C4-2B (cell line): Measurements from ENCODE around the gene ARMC9.

Experiments
- H3K27ac ChIP-seq: fragments of 450-650 bp; 2 replicates; pipeline ENCODE4 v1.5.1; 2017
- ZFX ChIP-seq: fragments of 450-650 bp; IDR thresholded peaks from 2 replicates; pipeline ENCODE4 v1.6.1; 2017
- TF ChIP-seq, protein P1 (sequence below): fragments of 450-650 bp; conservative IDR thresholded peaks from 2 replicates; pipeline ENCODE4 v1.5.1; 2017; ENCODE audit warnings: mild to moderate bottlenecking

The ARMC9 gene

DNA sequence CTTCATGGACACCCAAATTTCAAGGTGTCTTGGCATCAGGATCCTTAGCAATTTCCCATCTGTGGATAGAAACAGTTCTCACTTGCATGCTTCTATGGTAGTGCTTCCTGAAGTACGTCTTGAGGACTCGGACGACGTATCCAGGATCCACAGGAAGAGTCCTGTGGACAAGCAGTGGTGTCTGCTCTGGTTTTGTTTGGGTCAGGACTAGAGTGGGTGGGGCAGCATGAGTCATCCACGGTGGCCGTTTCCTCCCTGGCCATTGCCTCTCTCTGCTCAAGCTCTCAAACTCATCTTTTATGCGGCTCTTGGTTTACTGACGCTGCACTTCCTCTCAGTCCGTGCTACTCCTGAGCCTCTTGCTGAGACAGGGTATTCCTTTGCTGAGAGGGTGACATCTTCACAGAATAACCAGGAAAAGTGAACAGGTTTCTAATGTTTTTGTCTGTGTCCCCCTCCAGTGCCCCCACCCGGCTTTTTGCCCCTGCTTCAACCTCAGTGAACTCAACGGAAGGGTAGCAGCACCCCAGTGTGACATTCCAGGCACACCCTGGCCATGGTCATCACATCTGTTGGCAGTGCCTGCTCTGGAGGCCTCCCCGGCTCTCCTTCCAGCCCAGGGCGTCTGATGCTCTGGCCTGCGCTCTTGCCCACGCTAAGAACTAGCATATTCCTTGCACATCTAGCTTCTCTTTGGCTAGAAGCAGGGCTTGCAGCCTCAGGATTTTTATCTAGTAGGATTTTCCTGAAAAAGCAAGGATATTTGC is 62.2 kb downstream of the ARMC9 start:
- no peak for TF ChIP-seq ZFX
- TF ChIP-seq, protein P1, sequence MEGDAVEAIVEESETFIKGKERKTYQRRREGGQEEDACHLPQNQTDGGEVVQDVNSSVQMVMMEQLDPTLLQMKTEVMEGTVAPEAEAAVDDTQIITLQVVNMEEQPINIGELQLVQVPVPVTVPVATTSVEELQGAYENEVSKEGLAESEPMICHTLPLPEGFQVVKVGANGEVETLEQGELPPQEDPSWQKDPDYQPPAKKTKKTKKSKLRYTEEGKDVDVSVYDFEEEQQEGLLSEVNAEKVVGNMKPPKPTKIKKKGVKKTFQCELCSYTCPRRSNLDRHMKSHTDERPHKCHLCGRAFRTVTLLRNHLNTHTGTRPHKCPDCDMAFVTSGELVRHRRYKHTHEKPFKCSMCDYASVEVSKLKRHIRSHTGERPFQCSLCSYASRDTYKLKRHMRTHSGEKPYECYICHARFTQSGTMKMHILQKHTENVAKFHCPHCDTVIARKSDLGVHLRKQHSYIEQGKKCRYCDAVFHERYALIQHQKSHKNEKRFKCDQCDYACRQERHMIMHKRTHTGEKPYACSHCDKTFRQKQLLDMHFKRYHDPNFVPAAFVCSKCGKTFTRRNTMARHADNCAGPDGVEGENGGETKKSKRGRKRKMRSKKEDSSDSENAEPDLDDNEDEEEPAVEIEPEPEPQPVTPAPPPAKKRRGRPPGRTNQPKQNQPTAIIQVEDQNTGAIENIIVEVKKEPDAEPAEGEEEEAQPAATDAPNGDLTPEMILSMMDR, result no peak
- no peak overlapping the region for H3K27ac ChIP-seq

DNA sequence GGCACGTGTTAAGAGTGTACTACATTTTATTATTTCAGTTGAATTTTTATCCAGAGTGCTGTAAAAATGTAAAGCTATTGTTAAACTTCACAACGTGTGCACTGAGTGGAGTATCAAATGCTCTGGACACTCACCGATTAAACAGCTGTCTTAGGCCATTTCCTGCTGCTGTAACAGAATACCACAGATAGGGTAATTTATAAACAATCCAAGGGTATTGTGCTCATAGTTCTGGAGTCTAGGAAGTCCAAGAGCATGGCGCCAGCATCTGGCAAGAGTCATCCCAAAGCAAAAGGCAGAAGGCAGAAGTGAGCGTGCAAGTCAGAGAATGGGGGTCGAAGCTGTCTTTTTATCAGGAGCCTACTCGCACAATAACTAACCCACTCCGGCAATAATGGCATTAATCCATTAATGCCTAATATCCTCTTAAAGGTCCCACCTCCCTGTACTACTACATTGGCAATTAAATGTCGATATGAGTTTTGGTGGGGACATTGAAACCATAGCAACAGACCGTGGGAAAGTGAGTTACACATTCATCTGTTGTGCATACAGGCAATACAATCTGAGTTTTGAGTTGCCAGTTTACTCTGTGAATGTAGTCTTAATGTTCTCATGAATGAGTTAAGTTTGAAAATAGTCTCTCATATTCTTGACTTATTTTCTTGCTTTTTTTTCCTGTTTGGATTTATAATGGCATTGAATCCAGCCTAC is 64.8 kb downstream of the ARMC9 start:
- H3K27ac ChIP-seq, result no peak overlapping the region
- TF ChIP-seq, protein P1, result no peak
- TF ChIP-seq ZFX, result no peak

DNA sequence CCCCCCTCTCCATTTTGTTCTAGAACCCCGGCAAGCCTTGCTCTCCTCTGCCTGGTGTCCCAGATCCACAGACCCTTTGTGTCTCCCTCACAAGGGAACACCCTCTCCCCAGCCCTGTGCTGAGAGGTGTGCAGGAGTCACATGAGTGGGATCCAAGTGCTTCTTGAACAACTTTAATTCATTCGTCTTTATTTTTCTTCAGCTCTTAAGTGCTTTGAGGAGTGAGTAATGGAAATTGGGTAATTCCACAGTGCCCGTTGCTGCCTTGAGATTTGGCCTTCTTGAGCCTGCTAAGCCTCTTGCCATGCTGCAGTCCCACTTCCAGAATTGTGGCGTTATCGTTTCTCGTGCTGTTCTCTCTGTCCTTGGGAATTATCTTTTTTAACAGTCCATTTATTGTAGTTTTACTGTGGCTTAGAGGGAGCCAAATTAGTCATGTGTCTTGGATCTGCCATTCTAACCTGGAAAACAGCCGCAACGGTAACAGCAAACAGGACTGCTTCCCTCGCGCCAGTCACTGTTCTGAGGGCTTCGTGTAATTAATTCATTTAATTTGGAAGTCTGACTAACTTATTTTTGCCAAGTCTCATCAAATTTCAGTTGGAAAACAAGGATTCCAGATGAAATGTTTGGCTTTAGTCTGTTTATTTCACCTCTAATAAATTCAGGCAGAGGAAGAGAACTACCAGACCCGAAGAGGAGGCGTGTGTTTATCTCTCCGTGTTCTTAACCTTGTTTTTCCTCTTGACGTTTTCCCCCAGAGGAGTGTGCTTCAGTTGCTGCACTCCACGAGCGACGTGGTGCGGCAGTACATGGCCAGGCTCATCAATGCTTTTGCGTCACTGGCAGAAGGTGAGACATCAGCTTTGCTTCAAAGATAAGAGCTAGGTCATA is 72.0 kb downstream of the ARMC9 start:
- H3K27ac ChIP-seq, result no peak overlapping the region
- TF ChIP-seq, protein P1, result no peak
- TF ChIP-seq ZFX, result no peak

DNA sequence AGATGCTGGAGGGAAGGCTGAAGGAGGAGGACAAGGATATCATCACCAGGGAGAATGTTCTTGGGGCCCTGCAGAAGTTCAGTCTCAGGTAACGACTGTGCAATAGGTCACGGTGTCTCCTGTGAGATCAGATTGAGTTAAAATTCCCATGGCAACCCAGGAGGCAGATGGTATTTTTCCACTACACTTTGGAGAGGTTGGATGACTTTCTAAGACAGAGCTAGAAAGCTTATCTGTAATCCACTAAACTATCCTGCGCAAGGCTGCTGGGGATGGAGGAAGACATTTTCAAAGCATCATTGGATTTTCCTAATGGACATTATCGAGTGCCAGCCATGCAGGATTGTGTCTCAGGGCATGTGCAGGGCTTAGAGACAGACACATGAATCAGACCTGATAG is 74.6 kb downstream of the ARMC9 start:
- TF ChIP-seq, protein P1, result no peak
- TF ChIP-seq ZFX, result no peak
- no peak overlapping the region for H3K27ac ChIP-seq

DNA sequence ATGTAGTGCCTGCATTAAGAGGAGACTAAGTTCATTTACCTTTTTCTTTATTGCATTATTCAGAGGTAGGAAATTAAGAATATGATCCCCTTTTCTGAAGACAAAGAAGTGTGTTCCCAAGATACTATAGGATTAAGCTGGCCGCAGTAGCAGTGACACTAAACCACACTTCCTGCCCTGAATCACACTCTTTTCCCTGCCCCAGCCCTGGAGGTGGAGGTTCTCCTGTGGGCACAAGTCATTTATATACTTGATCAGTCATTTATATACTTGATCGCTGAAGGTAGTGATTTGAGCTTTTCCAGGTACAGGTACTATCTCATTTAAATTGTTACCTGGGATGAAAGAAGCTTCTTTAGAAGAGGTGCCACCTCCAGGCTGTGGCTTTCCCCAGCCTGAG is 78.6 kb downstream of the ARMC9 start:
- H3K27ac ChIP-seq, result no peak overlapping the region
- no peak for TF ChIP-seq ZFX
- TF ChIP-seq, protein P1, result no peak

DNA sequence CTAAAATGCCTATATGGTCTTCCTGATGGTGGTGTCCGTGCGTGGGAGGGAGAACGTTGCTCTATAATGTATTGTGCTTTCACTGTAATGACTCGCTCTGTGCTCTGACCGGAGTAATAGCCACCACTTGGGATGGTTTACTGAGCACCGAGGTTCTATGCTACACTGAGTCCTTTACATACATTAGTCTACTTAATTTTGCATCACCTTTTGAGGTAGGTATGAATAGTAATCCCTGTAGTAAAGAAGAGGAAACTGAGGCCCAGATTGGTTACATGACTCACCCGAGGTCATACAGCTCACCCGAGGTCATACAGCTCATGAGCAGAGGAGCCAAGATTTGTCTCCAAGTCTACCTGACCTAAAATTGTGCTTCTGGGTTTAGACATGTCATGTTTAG is 79.5 kb downstream of the ARMC9 start:
- TF ChIP-seq, protein P1, result no peak
- no peak overlapping the region for H3K27ac ChIP-seq
